ENCODE results near the gene AP4B1.
A peak's percentile ranks its signal among the peaks of the same experiment; 100 is the strongest.

The AP4B1 gene

GRCh38 chr1:113913312-113913668, 8.7 kb upstream of the AP4B1 start:
- no peaks in the 10 kb centered on the region for H3K27me3 ChIP-seq (ENCODE audit: insufficient read depth, poor library complexity, severe bottlenecking)
- DNase-seq (ENCODE audit: low read depth in 1 of 2, low spot score in 1 of 2), result no peak
- H3K4me3 ChIP-seq (replicated peaks; ENCODE audit: insufficient read depth, low read length), result no peak overlapping the region
- no peak overlapping the region for H3K27ac ChIP-seq (replicated peaks)
- TF ChIP-seq REST (IDR thresholded peaks at IDR 0.05; ENCODE audit: insufficient replicate concordance, low read depth) (no peak), POLR2AphosphoS5 (IDR thresholded peaks at IDR 0.05; ENCODE audit: low read depth) (no peak), GABPA (IDR thresholded peaks at IDR 0.05; ENCODE audit: low read depth) (no peak), SPI1 (IDR thresholded peaks at IDR 0.05; ENCODE audit: borderline replicate concordance, low read depth) (no peak)

GRCh38 chr1:113912594-113913311, 8.2 kb upstream of the AP4B1 start:
- H3K27me3 ChIP-seq (ENCODE audit: insufficient read depth, poor library complexity, severe bottlenecking), result no peaks in the 10 kb centered on the region
- H3K27ac ChIP-seq (replicated peaks), result no peak overlapping the region
- H3K4me3 ChIP-seq (replicated peaks; ENCODE audit: insufficient read depth, low read length), result no peak overlapping the region
- TF ChIP-seq SPI1 (IDR thresholded peaks at IDR 0.05; ENCODE audit: borderline replicate concordance, low read depth) (no peak), CTCF (IDR thresholded peaks at IDR 0.05; ENCODE audit: insufficient read depth, low read length) (no peak), POLR2AphosphoS5 (IDR thresholded peaks at IDR 0.05; ENCODE audit: low read depth) (no peak), GABPA (IDR thresholded peaks at IDR 0.05; ENCODE audit: low read depth) (no peak), REST (IDR thresholded peaks at IDR 0.05; ENCODE audit: insufficient replicate concordance, low read depth) (no peak)
- no peak for DNase-seq (ENCODE audit: low read depth in 1 of 2, low spot score in 1 of 2)

- no peak for TF ChIP-seq SPI1 (IDR thresholded peaks at IDR 0.05; ENCODE audit: borderline replicate concordance, low read depth)
- TF ChIP-seq POLR2AphosphoS5 (IDR thresholded peaks at IDR 0.05; ENCODE audit: low read depth), result no peak
- TF ChIP-seq GABPA (IDR thresholded peaks at IDR 0.05; ENCODE audit: low read depth), result no peak
- TF ChIP-seq REST (IDR thresholded peaks at IDR 0.05; ENCODE audit: insufficient replicate concordance, low read depth), result no peak
- TF ChIP-seq CTCF (IDR thresholded peaks at IDR 0.05; ENCODE audit: insufficient read depth, low read length), result no peak
Observed at GRCh38 chr1:113905435-113905861, 849 bp upstream of the AP4B1 start.

More at GRCh38 chr1:113905435-113905861, 849 bp upstream of the AP4B1 start:
- Histone ChIP-seq H3K27me3 (ENCODE audit: insufficient read depth, poor library complexity, severe bottlenecking) (no peaks in the 10 kb centered on the region), H3K4me3 (replicated peaks; ENCODE audit: insufficient read depth, low read length) (peak overlapping the region; percentile 90), H3K27ac (replicated peaks) (peak overlapping the region; percentile 85)
- DNase-seq (ENCODE audit: low read depth in 1 of 2, low spot score in 1 of 2), result peak in 1 of 2 experiments; percentile 34

Measured in HL-60 (cell line).